ENCODE results near the gene PPA1. TPM values are rescaled to one million over a fixed set of nuclear protein-coding genes. Genes with fewer than 3 reads are reported as not detected.

PPA1 gene
- total and polyA plus RNA-seq, 2 experiments from 2014 or later: 105 to 110 TPM

GRCh38 chr10:70192326-70192968 lies 40.8 kb downstream of the PPA1 start:
- DNase-seq: peak; percentile 76
- WGBS, 2 experiments (ENCODE audit: low coverage in 1 of 2, low lambda C conversion rate in 2 of 2, missing lambda C conversion rate in 2 of 2): 32 to 37% methylated on average over 5 of the region's 5 CpGs
- Histone ChIP-seq H3K79me2 (ENCODE audit: insufficient read depth) (no peaks in the 10 kb centered on the region), H3K27ac (peak overlapping the region; percentile 95), H3K9me2 (ENCODE audit: insufficient read depth) (no peaks in the 10 kb centered on the region), H3K4me3 (0 out of 2 replicates have a peak overlapping the region, but pooled peaks have one; percentile 3), H3F3A (ENCODE audit: insufficient read depth) (peaks cover 52% of the 10 kb centered on the region), H3K9me3 (ENCODE audit: low read depth) (no peaks in the 10 kb centered on the region), H3K36me3 (ENCODE audit: low read depth) (no peaks in the 10 kb centered on the region), H3K9ac (peak overlapping the region; percentile 71), H4K20me1 (ENCODE audit: insufficient read depth) (no peaks in the 10 kb centered on the region), H3K27me3 (replicated peaks; ENCODE audit: insufficient read depth) (no peaks in the 10 kb centered on the region), H2AFZ (no peak overlapping the region), H3K4me1 (ENCODE audit: insufficient read depth) (peaks cover 46% of the 10 kb centered on the region), H3K4me2 (ENCODE audit: unreplicated experiment) (peak overlapping the region; percentile 72)
- no peak for TF ChIP-seq EZH2 (IDR thresholded peaks at IDR 0.05; ENCODE audit: insufficient read depth, poor library complexity, severe bottlenecking)
- TF ChIP-seq EZH2phosphoT487 (IDR thresholded peaks at IDR 0.05; ENCODE audit: insufficient read depth, low read depth): no peak
- in situ Hi-C loops (cut with MboI): no loop called here

GRCh38 chr10:70191972-70192305 lies 41.3 kb downstream of the PPA1 start:
- H3K9me2 ChIP-seq (ENCODE audit: insufficient read depth): no peaks in the 10 kb centered on the region
- H2AFZ ChIP-seq: no peak overlapping the region
- H3K9ac ChIP-seq: peak overlapping the region; percentile 71
- H3K9me3 ChIP-seq (ENCODE audit: low read depth): no peaks in the 10 kb centered on the region
- no peaks in the 10 kb centered on the region for H4K20me1 ChIP-seq (ENCODE audit: insufficient read depth)
- H3K27ac ChIP-seq: peak overlapping the region; percentile 95
- peaks cover 52% of the 10 kb centered on the region for H3F3A ChIP-seq (ENCODE audit: insufficient read depth)
- no peaks in the 10 kb centered on the region for H3K27me3 ChIP-seq (replicated peaks; ENCODE audit: insufficient read depth)
- TF ChIP-seq EZH2phosphoT487 (IDR thresholded peaks at IDR 0.05; ENCODE audit: insufficient read depth, low read depth) (no peak), EZH2 (IDR thresholded peaks at IDR 0.05; ENCODE audit: insufficient read depth, poor library complexity, severe bottlenecking) (no peak)
- peak overlapping the region; percentile 74 for H3K4me2 ChIP-seq (ENCODE audit: unreplicated experiment)
- no peaks in the 10 kb centered on the region for H3K36me3 ChIP-seq (ENCODE audit: low read depth)
- peaks cover 46% of the 10 kb centered on the region for H3K4me1 ChIP-seq (ENCODE audit: insufficient read depth)
- peak; percentile 94 for DNase-seq
- peak overlapping the region; percentile 28 for H3K4me3 ChIP-seq
- no peaks in the 10 kb centered on the region for H3K79me2 ChIP-seq (ENCODE audit: insufficient read depth)
- in situ Hi-C loops (cut with MboI): no loop called here

- H3K4me2 ChIP-seq (ENCODE audit: unreplicated experiment): peak overlapping the region; percentile 74
- peak; percentile 49 for DNase-seq
- H3F3A ChIP-seq (ENCODE audit: insufficient read depth): peaks cover 52% of the 10 kb centered on the region
- WGBS, 2 experiments (ENCODE audit: low coverage in 1 of 2, low lambda C conversion rate in 2 of 2, missing lambda C conversion rate in 2 of 2): 1 to 2% methylated on average over 4 of the region's 4 CpGs
- in situ Hi-C loops (cut with MboI): no loop called here
- no peak for TF ChIP-seq EZH2 (IDR thresholded peaks at IDR 0.05; ENCODE audit: insufficient read depth, poor library complexity, severe bottlenecking)
- TF ChIP-seq EZH2phosphoT487 (IDR thresholded peaks at IDR 0.05; ENCODE audit: insufficient read depth, low read depth): no peak
- H3K4me1 ChIP-seq (ENCODE audit: insufficient read depth): peaks cover 46% of the 10 kb centered on the region
- H3K27me3 ChIP-seq (replicated peaks; ENCODE audit: insufficient read depth): no peaks in the 10 kb centered on the region
- H4K20me1 ChIP-seq (ENCODE audit: insufficient read depth): no peaks in the 10 kb centered on the region
- H3K36me3 ChIP-seq (ENCODE audit: low read depth): no peaks in the 10 kb centered on the region
- H3K9ac ChIP-seq: peak overlapping the region; percentile 52
- no peaks in the 10 kb centered on the region for H3K9me2 ChIP-seq (ENCODE audit: insufficient read depth)
- H3K9me3 ChIP-seq (ENCODE audit: low read depth): no peaks in the 10 kb centered on the region
- H3K4me3 ChIP-seq: peak overlapping the region; percentile 28
- H3K79me2 ChIP-seq (ENCODE audit: insufficient read depth): no peaks in the 10 kb centered on the region
- H3K27ac ChIP-seq: peak overlapping the region; percentile 95
- peak overlapping the region; percentile 30; the same call in 1 of the 2 replicates for H2AFZ ChIP-seq
These were observed 41.9 kb downstream of the PPA1 start for GRCh38 chr10:70191161-70191971.

GRCh38 chr10:70190581-70190980 lies 42.6 kb downstream of the PPA1 start:
- WGBS, 2 experiments (ENCODE audit: low coverage in 1 of 2, low lambda C conversion rate in 2 of 2, missing lambda C conversion rate in 2 of 2): 11 to 18% methylated on average over 5 of the region's 5 CpGs
- Histone ChIP-seq H3F3A (ENCODE audit: insufficient read depth) (peaks cover 52% of the 10 kb centered on the region), H3K36me3 (ENCODE audit: low read depth) (no peaks in the 10 kb centered on the region), H4K20me1 (ENCODE audit: insufficient read depth) (no peaks in the 10 kb centered on the region), H3K27me3 (replicated peaks; ENCODE audit: insufficient read depth) (no peaks in the 10 kb centered on the region), H3K4me1 (ENCODE audit: insufficient read depth) (peaks cover 46% of the 10 kb centered on the region), H3K4me3 (peak overlapping the region; percentile 28), H3K9me2 (ENCODE audit: insufficient read depth) (no peaks in the 10 kb centered on the region), H3K79me2 (ENCODE audit: insufficient read depth) (no peaks in the 10 kb centered on the region), H3K9ac (peak overlapping the region; percentile 52), H3K9me3 (ENCODE audit: low read depth) (no peaks in the 10 kb centered on the region), H2AFZ (peak overlapping the region; percentile 30), H3K4me2 (ENCODE audit: unreplicated experiment) (peak overlapping the region; percentile 74), H3K27ac (peak overlapping the region; percentile 95)
- peak; percentile 57 for DNase-seq
- TF ChIP-seq EZH2phosphoT487 (IDR thresholded peaks at IDR 0.05; ENCODE audit: insufficient read depth, low read depth): no peak
- no peak for TF ChIP-seq EZH2 (IDR thresholded peaks at IDR 0.05; ENCODE audit: insufficient read depth, poor library complexity, severe bottlenecking)
- in situ Hi-C loops (cut with MboI): no loop called here

Measured in GM23248 (cell line).